ENCODE data around the gene GLTP.

GLTP gene

GRCh38 chr12:109831365-109831764, 49.0 kb downstream of the GLTP start:
- TF ChIP-seq CTCF (IDR thresholded peaks at IDR 0.05; ENCODE audit: extremely low read depth, insufficient read depth, missing control alignments) = no peak
- in situ Hi-C loops (cut with MboI; ENCODE audit: low pct_unique_long_range_greater_than_20kb, low sequenced_read_pairs, unreplicated experiment) = no loop called here
- DNase-seq (ENCODE audit: low spot score) = no peak

GRCh38 chr12:109830718-109831117, 49.6 kb downstream of the GLTP start:
- DNase-seq (ENCODE audit: low spot score) = no peak
- in situ Hi-C loops (cut with MboI; ENCODE audit: low pct_unique_long_range_greater_than_20kb, low sequenced_read_pairs, unreplicated experiment) = no loop called here
- TF ChIP-seq CTCF (IDR thresholded peaks at IDR 0.05; ENCODE audit: extremely low read depth, insufficient read depth, missing control alignments) = no peak

GRCh38 chr12:109830267-109830666, 50.1 kb downstream of the GLTP start:
- no peak for DNase-seq (ENCODE audit: low spot score)
- no peak for TF ChIP-seq CTCF (IDR thresholded peaks at IDR 0.05; ENCODE audit: extremely low read depth, insufficient read depth, missing control alignments)
- in situ Hi-C loops (cut with MboI; ENCODE audit: low pct_unique_long_range_greater_than_20kb, low sequenced_read_pairs, unreplicated experiment) = no loop called here

GRCh38 chr12:109829667-109830066, 50.7 kb downstream of the GLTP start:
- no peak for TF ChIP-seq CTCF (IDR thresholded peaks at IDR 0.05; ENCODE audit: extremely low read depth, insufficient read depth, missing control alignments)
- in situ Hi-C loops (cut with MboI; ENCODE audit: low pct_unique_long_range_greater_than_20kb, low sequenced_read_pairs, unreplicated experiment) = no loop called here
- no peak for DNase-seq (ENCODE audit: low spot score)

GRCh38 chr12:109828754-109829511, 51.4 kb downstream of the GLTP start:
- TF ChIP-seq CTCF (IDR thresholded peaks at IDR 0.05; ENCODE audit: extremely low read depth, insufficient read depth, missing control alignments) = no peak
- in situ Hi-C loops (cut with MboI; ENCODE audit: low pct_unique_long_range_greater_than_20kb, low sequenced_read_pairs, unreplicated experiment) = no loop called here
- no peak for DNase-seq (ENCODE audit: low spot score)

GRCh38 chr12:109827566-109828550, 52.5 kb downstream of the GLTP start:
- DNase-seq (ENCODE audit: low spot score) = no peak
- in situ Hi-C loops (cut with MboI; ENCODE audit: low pct_unique_long_range_greater_than_20kb, low sequenced_read_pairs, unreplicated experiment) = no loop called here
- TF ChIP-seq CTCF (IDR thresholded peaks at IDR 0.05; ENCODE audit: extremely low read depth, insufficient read depth, missing control alignments) = no peak

Measured in GM13977 (cell line).